HEK293 (cell line): Measurements from ENCODE around the gene AKT3.
"Not testable (repeated sequence)": the region's sequence is repeated elsewhere in the genome, so short reads cannot be mapped to it uniquely, and the experiment has no call there.

Experiments
- CTCF ChIP-seq: fragments of 450-650 bp; formaldehyde crosslinking; IDR thresholded peaks from 2 replicates; pipeline ENCODE4 v1.5.1; 2016; ENCODE audit warnings: missing biosample characterization, missing genetic modification characterization
- HOXA7 ChIP-seq: sonication (generic); formaldehyde crosslinking; IDR thresholded peaks from 2 replicates; pipeline ENCODE4 v1.8.1; 2022; ENCODE audit warnings: missing genetic modification reagents, borderline replicate concordance
- SALL2 ChIP-seq: fragments of 450-650 bp; formaldehyde crosslinking; IDR thresholded peaks from 2 replicates; pipeline ENCODE4 v1.5.0; 2017; ENCODE audit warnings: missing biosample characterization, mild to moderate bottlenecking, missing genetic modification characterization, borderline replicate concordance
- ZNF280C ChIP-seq: fragments of 450-650 bp; formaldehyde crosslinking; IDR thresholded peaks from 2 replicates; pipeline ENCODE4 v1.5.1; 2016; ENCODE audit warnings: missing biosample characterization, missing genetic modification characterization
- TF ChIP-seq, protein P1 (sequence below): fragments of 450-650 bp; formaldehyde crosslinking; IDR thresholded peaks from 2 replicates; pipeline ENCODE4 v1.5.1; 2017; ENCODE audit warnings: missing biosample characterization, missing genetic modification characterization

GRCh38 chr1:243772361-243773050, 77.5 kb downstream of the AKT3 start:
- not testable (repeated sequence) for TF ChIP-seq CTCF (tag by site-specific recombination); HOXA7 (CRISPR knock-in tag); ZNF280C; SALL2 (tag by site-specific recombination)
- TF ChIP-seq, protein P1, sequence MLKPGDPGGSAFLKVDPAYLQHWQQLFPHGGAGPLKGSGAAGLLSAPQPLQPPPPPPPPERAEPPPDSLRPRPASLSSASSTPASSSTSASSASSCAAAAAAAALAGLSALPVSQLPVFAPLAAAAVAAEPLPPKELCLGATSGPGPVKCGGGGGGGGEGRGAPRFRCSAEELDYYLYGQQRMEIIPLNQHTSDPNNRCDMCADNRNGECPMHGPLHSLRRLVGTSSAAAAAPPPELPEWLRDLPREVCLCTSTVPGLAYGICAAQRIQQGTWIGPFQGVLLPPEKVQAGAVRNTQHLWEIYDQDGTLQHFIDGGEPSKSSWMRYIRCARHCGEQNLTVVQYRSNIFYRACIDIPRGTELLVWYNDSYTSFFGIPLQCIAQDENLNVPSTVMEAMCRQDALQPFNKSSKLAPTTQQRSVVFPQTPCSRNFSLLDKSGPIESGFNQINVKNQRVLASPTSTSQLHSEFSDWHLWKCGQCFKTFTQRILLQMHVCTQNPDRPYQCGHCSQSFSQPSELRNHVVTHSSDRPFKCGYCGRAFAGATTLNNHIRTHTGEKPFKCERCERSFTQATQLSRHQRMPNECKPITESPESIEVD (tag by site-specific recombination) = not testable (repeated sequence)
